Activated CD8-positive, alpha-beta memory T cell treated with anti-CD3 and anti-CD28 coated beads for 24 hours (primary cell): ENCODE results near the gene LILRB4.
"Not testable (repeated sequence)": the region's sequence is repeated elsewhere in the genome, so short reads cannot be mapped to it uniquely, and the experiment has no call there.

Experiments used
- DNase-seq: peaks from one replicate; pipeline ENCODE4 v3.0.0-alpha.2; 2020

Gene LILRB4

DNA sequence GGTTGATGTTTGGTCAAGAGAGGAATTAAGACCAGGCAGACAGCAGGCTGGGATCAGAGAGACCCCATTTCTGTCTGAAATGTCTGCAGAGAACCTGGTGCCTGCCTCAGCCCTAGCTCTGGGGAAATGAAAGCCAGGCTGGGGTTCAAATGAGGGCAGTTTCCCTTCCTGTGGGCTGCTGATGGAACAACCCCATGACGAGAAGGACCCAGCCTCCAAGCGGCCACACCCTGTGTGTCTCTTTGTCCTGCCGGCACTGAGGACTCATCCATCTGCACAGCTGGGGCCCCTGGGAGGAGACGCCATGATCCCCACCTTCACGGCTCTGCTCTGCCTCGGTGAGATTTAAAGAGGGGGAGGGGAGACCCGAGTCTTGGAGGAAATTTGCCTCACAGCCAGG is at the start of gene LILRB4:
Gene LILRB4 (plus strand): TSS at position 256 of the 400 bp plus-strand sequence. CDS start 49 bp downstream, at position 305.
- DNase-seq: no peak

DNA sequence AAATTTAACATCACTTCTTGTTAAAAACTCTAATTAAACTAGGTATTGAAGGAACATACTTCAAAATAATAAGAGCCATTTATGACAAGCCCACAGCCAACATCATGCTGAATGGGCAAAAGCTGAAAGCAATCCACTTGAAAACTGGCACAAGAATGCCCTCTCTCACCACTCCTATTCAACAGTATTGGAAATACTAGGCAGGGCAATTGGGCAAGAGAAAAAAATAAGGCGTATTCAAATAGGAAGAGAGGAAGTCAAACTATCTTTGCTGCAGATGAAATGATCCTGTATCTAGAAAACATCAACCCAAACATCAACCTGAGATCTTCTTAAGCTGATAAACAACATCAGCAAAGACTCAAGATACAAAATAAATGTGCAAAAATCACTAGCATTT is 48.1 kb upstream of the LILRB4 start:
- DNase-seq: no peak

GRCh38 chr19:54616057-54616456 is 46.7 kb upstream of the LILRB4 start:
- DNase-seq: no peak

GRCh38 chr19:54616821-54617560 is 45.8 kb upstream of the LILRB4 start:
- no peak for DNase-seq

- DNase-seq: no peak
These were observed 42.3 kb upstream of the LILRB4 start for GRCh38 chr19:54620464-54620863.

GRCh38 chr19:54622431-54622830 is 40.4 kb upstream of the LILRB4 start:
- no peak for DNase-seq

GRCh38 chr19:54624234-54624633 is 38.6 kb upstream of the LILRB4 start:
- not testable (repeated sequence) for DNase-seq

DNA sequence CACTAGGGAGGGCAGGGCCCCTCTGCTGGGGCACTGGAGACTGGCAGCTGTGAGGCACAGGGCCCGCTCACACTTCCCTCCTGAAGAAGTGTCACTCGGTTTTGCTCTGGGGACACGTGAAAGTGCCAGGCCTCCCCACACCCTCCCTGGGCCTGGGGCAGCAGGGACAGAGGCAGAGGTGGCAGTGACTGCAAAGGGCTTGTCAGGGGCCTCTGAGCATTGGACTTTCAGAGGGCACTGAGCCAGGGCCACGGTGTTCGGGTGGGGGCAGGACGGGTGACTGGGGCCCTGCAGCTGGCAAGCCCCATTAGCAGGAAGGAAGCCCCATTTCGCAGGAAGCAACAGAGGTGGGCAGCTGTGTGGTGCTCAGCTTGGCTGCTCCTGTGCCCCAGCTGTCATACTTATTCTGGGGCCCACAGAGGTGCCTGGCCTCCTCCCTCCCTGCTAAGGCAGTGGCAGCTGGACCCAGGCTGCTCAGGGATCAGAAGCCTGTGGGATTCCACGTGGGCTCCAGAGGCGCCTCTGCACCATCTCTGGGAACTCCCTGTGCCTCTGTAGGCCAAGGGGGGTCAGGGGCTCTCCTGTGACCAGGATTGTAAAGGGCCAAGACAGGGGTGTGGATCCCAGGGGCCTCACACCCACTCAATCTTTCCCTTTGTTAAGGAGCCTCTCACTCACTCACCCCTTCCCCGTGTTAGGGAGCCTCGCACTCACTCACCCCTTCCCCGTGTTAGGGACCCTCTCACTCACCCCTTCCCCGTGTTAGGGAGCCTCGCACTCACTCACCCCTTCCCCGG is 37.7 kb upstream of the LILRB4 start:
- not testable (repeated sequence) for DNase-seq

DNA sequence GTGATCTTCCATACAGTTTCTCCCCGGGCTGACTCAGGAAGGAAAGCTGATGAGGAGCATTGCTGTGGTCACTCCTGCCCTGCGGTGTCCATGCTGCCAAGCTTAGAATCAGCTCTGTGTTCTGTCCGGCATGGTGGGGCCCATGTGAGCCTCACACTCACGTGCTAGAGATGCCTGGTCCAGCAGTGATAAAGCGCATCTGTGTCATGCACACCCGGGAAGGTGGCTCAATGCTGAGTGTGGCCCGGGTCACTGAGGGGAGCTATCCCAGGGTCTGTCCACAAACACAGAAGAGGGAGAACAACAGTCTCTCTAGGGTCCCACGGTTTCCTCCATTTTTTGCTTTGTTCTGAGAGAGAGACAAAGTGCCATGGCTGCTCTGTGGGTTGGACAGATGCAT is 36.0 kb upstream of the LILRB4 start:
- DNase-seq: no peak

- not testable (repeated sequence) for DNase-seq
These were observed 34.9 kb upstream of the LILRB4 start for GRCh38 chr19:54627912-54628311.

DNA sequence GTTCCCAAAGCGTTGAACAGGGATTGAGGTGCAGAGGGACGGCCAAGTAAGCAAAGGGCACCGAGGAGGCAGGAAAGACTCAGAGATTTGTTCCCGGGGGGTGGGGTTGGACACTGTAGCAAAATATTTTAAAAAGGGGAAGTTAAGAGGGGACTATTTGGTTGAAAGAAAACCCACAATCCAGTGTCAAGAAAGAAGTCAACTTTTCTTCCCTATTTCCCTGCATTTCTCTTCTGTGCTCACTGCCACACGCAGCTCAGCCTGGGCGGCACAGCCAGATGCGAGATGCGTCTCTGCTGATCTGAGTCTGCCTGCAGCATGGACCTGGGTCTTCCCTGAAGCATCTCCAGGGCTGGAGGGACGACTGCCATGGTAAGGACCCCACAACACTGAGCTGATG is 32.5 kb upstream of the LILRB4 start, which contains the start of gene LILRB1:
Gene LILRB1 (plus strand): TSS at position 223 of the 400 bp plus-strand sequence. CDS start 590 bp downstream, outside the sequence.
- DNase-seq: not testable (repeated sequence)

DNA sequence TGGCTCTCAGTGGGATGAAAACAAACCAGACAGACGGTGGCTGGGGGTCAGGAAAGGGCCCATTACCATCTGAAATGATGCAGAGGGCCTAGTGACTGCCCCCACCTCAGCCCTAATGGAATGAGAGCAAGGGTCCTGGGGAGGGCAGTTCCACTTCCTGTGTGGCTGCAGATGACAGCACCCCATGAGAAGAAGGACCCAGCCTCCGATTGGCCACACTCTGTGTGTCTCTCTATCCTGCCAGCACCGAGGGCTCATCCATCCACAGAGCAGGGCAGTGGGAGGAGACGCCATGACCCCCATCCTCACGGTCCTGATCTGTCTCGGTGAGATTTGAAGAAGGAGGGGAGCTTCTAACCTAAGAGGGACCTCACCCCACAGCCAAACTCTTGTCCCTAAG is 32.0 kb upstream of the LILRB4 start:
- DNase-seq: no peak

GRCh38 chr19:54631489-54632337 is 31.1 kb upstream of the LILRB4 start:
- not testable (repeated sequence) for DNase-seq

GRCh38 chr19:54632517-54632916 is 30.3 kb upstream of the LILRB4 start:
- not testable (repeated sequence) for DNase-seq

GRCh38 chr19:54633401-54633800 is 29.4 kb upstream of the LILRB4 start:
- DNase-seq: no peak

DNA sequence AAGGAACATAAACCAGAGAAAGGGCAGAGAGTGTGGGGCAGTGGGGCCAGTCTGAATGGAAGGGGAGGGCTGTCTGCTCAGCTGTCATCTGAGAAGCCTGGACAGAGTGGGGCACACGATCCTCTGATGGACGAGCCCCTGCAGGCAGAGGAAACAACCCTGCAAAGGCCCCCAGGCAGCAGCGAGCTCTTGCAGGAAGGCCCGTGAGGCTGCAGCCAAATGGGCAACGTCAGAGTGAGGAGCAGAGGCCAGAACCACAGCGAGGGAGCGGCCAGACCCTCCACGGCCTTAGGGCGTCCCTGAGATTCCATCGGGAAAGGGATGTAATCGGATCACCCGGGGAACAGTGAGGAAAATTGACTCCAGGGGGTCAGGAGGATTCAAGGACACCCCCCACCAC is 26.7 kb upstream of the LILRB4 start:
- not testable (repeated sequence) for DNase-seq

GRCh38 chr19:54638683-54639082 is 24.1 kb upstream of the LILRB4 start:
- no peak for DNase-seq

GRCh38 chr19:54642953-54643352 is 19.8 kb upstream of the LILRB4 start:
- not testable (repeated sequence) for DNase-seq

GRCh38 chr19:54643583-54643982 is 19.2 kb upstream of the LILRB4 start:
- DNase-seq: not testable (repeated sequence)

DNA sequence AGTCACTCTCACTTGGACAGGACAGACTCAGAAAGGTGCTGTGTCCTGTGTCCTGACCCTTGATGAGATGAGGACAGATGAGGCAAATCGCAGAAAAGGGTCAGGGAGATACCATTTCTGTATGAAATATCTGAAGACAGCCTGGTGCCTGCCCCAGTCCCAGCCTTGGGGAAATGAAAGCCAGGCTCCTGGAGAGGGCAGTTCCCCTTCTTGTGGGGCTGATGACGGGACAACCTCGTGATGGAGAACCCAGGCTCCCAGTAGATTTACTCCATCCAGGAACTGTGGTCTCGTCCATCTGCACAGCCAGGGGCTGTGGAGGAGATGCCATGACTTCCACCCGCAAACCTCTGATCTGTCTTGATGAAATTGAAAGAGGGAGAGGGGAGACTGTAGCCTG is 18.7 kb upstream of the LILRB4 start:
- no peak for DNase-seq

DNA sequence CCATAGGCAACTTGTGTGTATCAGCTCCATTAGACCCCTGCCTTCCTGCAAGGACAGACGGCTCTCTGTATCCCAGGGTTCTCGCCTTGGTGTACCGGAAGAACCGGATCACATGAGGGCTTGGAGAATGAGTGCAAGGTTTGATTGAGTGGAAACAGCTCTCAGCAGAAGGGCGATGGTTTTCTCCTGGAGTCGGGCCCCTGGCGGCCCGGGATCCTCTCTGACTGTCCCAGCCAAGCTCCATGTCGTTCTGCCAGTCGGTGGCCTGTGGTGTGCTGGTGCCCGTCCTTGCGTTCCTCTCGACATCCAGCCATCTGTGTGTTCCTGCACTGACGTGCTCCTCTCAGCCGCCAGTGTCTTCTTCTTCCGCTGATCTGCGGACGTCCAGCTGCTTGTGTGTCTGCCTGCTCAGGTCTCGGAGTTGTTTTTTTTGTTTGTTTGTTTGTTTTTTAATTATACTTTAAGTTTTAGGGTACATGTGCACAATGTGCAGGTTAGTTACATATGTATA is 16.4 kb upstream of the LILRB4 start:
- DNase-seq: no peak

DNA sequence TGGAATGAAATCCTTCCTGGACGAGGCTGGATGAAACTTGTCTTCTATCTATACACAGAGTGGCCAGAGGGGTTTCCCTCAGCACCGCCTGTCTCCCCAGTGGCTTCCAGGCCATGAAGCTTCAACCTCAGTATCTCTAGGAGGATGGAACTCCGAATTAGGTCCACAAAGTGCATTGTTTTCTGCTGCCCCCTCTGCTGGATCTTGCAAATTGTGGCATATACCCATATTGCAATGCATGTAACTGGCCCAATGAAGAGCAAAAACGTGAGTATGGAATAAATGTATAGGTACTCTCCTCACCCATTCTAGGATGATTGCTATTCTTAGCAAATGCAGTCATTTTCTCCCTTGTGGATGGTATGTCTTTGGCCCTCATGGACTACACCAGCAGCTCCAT is 14.7 kb upstream of the LILRB4 start:
- DNase-seq: no peak
